T-helper 17 cell (primary cell): ENCODE results near the gene NHLH1. TPM values are rescaled to one million over a fixed set of nuclear protein-coding genes. Genes with fewer than 3 reads are reported as not detected.

Experiments
- ATAC-seq: fragments of 150-1000 bp; cut with Tn5 transposase; 2 replicates; pipeline ENCODE4 v1.10.0; 2021; ENCODE audit warnings: mild to moderate bottlenecking, moderate library complexity
- DNase-seq, 3 donors: peaks; one replicate each; pipeline versions ENCODE4 v3.0.0 to v3.0.0-alpha.2; 2020 to 2021
- H3K9me3 ChIP-seq: one replicate; pipeline ENCODE4 v1.7.0; 2013; ENCODE audit warnings: low read length, mild to moderate bottlenecking; ENCODE audit not compliant: control insufficient read depth, poor library complexity, severe bottlenecking
- H3K27ac Mint-ChIP-seq: one replicate; pipeline ENCODE4 v1.8.0; 2022; ENCODE audit warnings: mild to moderate bottlenecking, moderate library complexity, mixed read lengths
- H3K27me3 Mint-ChIP-seq: one replicate; pipeline ENCODE4 v1.8.0; 2022; ENCODE audit warnings: mixed read lengths
- H3K36me3 Mint-ChIP-seq: one replicate; pipeline ENCODE4 v1.8.0; 2022; ENCODE audit warnings: low read depth, mixed read lengths
- H3K4me1 Mint-ChIP-seq: one replicate; pipeline ENCODE4 v1.8.0; 2022; ENCODE audit warnings: mild to moderate bottlenecking, mixed read lengths
- H3K4me3 Mint-ChIP-seq: one replicate; pipeline ENCODE4 v1.8.0; 2022; ENCODE audit warnings: mild to moderate bottlenecking, moderate library complexity, mixed read lengths
- total RNA-seq, 4 donors: library from RNA in 2 of 4; stranded (reverse) in 2 of 4; gene quantifications; one replicate each; pipeline ENCODE4 v1.2.3 and lab custom pipeline; 2022 to 2026

NHLH1 gene
- total RNA-seq, 2 donors from 2014 or later = 0.17 to 0.21 TPM

DNA sequence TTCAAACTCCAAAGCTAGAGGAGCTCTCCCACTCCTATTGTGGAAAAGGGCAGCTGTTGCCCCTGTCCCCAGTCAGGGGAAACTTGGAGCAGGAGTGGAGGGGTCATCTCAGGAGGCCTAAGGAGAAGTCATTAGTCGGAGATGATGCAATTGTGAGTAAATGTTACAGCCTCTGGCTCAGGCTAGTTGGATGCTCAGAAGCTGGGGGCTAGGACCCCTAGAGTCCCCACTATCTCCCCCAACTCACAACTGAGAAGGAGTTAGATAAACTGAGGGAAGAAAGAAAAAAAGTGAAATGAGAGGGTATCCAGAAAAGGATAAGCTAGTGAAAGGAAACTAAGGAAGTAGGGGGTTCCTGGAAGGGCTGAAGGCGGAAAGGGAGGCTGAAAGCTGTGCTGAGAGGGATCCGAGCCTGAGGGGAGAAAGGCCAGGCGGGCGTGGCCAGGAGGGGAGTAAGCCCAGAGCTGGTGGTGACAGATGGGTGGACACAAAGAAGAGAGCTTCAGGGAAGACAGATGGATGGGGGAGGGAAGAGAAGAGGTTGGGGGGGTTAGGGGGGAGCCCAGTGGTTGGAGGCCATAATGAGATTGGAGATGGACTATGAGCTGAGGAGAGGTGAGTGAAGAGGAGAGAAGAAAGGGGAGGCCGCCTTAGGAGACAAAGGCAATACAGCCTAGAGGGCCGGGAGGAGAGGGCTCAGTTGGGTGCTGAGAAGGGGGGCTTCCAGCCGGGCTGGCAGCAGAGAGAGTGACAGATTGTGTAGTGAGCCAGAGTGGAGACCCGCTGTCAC lies 4.5 kb upstream of the NHLH1 start:
- Mint-ChIP-seq H3K27ac (peak overlapping the region; percentile 82), H3K4me1 (peaks cover 30% of the 10 kb centered on the region), H3K36me3 (peaks cover 9% of the 10 kb centered on the region), H3K27me3 (no peaks in the 10 kb centered on the region), H3K4me3 (no peak overlapping the region)
- ATAC-seq (no peak), DNase-seq (no peak)
- no peaks in the 10 kb centered on the region for H3K9me3 ChIP-seq

DNA sequence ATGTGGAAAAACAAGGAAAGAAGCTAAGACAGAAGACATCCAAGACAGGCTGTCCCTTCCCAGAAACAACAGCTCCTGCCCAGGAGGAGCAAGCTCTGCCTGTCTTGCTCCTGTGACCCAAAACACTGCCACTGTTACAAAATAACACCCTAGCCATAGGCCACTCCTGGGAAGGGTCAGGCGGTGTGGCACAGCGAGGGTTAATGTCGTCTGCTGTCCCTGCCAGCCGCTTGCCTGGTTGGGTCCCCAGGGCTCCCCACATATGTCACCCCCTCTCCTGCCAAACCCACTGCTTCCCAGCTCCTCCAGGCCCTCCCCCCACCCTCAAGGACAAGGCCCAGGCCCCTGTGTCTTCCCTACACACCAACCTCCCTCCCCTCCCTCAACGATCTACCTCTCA lies 3.9 kb upstream of the NHLH1 start:
- Mint-ChIP-seq H3K4me1 (peaks cover 29% of the 10 kb centered on the region), H3K27me3 (no peaks in the 10 kb centered on the region), H3K36me3 (peaks cover 8% of the 10 kb centered on the region), H3K27ac (peak overlapping the region; percentile 82), H3K4me3 (no peak overlapping the region)
- H3K9me3 ChIP-seq = no peaks in the 10 kb centered on the region
- ATAC-seq (no peak), DNase-seq (no peak)

DNA sequence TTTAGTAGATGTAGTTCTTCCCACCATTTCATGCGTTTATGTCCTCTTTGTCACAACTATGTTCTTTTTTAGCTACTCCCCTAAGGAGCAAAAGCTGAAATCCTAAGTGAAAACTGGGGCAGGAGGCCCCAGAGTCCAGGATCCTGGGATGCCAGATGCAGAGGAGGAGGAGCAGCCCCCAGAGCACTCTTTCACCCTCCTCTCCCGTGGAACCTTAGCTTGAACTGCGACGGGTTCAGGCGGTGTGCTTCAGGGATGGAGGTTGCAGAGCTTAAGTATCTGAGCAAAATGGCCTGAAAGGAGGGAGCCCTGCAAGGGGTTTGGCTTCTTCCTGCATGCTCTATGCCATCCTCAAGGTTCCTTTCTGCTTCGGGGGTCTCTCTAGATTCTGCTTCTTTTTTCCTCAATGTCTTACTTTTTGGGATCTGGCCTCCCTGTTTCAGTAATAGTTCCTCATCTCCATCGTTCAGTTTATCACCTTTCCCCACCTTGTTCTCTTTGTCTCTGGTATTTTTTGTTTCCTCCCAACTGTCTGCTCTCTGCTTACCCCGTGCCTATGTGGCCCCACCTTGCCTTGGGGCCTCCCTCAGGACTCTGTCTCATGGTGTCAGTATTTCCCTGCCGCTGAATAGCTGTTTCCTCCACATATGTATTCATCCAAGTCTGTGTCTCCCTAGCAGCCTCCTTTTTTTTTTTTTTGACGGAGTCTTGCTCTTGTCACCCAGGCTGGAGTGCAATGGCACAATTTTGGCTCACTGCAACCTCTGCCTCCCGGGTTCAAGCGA lies 2.7 kb upstream of the NHLH1 start:
- no peak for ATAC-seq
- DNase-seq = no peak
- Mint-ChIP-seq H3K4me1 (peaks cover 25% of the 10 kb centered on the region), H3K27me3 (no peaks in the 10 kb centered on the region), H3K4me3 (no peak overlapping the region), H3K36me3 (peaks cover 2% of the 10 kb centered on the region), H3K27ac (peak overlapping the region; percentile 82)
- H3K9me3 ChIP-seq = no peaks in the 10 kb centered on the region

DNA sequence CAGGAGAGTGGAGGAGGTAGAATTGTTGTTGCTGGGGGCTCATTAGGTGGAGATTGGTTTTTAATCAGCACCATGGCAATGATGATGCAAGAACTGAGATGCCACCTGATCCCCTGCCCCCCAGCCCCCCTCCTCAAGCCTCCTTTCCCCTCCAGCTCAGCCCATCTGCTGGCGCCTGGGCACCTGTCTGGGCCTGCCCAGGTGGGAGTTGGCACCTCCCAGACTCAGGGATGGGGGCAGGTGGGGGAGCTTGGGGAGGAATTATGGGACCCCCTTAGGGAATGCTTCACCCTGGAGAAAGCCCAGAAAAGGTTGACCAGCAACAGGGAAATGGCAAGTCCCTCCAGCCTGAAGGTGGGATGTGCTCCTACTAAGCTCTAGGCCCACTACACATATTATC lies 1.5 kb upstream of the NHLH1 start:
- Mint-ChIP-seq H3K4me3 (no peak overlapping the region), H3K27ac (no peak overlapping the region), H3K27me3 (no peaks in the 10 kb centered on the region), H3K4me1 (peaks cover 25% of the 10 kb centered on the region), H3K36me3 (no peaks in the 10 kb centered on the region)
- DNase-seq = no peak
- no peak for ATAC-seq
- H3K9me3 ChIP-seq = no peaks in the 10 kb centered on the region

DNA sequence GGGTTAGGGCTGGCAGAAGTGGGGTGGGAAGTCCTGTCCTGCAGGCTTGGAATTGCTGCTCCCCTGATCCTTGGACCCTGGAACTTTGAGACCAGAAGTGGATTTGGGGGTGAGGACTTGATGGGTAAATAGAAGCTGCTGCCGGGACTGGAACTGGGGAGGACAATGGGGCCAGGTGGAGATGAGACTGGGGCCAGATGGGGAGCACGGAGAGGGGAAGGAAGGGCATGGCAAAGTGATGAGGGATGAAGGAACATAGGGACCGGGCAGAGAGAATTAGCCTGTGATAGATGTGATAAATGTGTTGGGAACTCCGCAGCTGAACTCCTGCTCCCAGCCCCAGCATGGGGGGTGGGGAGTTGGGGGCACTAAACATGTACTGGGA lies 637 bp downstream of the NHLH1 start:
- Mint-ChIP-seq H3K27me3 (no peaks in the 10 kb centered on the region), H3K27ac (peak overlapping the region; percentile 29), H3K4me3 (no peak overlapping the region), H3K36me3 (no peaks in the 10 kb centered on the region), H3K4me1 (peaks cover 19% of the 10 kb centered on the region)
- ATAC-seq (no peak), DNase-seq (no peak)
- no peaks in the 10 kb centered on the region for H3K9me3 ChIP-seq

DNA sequence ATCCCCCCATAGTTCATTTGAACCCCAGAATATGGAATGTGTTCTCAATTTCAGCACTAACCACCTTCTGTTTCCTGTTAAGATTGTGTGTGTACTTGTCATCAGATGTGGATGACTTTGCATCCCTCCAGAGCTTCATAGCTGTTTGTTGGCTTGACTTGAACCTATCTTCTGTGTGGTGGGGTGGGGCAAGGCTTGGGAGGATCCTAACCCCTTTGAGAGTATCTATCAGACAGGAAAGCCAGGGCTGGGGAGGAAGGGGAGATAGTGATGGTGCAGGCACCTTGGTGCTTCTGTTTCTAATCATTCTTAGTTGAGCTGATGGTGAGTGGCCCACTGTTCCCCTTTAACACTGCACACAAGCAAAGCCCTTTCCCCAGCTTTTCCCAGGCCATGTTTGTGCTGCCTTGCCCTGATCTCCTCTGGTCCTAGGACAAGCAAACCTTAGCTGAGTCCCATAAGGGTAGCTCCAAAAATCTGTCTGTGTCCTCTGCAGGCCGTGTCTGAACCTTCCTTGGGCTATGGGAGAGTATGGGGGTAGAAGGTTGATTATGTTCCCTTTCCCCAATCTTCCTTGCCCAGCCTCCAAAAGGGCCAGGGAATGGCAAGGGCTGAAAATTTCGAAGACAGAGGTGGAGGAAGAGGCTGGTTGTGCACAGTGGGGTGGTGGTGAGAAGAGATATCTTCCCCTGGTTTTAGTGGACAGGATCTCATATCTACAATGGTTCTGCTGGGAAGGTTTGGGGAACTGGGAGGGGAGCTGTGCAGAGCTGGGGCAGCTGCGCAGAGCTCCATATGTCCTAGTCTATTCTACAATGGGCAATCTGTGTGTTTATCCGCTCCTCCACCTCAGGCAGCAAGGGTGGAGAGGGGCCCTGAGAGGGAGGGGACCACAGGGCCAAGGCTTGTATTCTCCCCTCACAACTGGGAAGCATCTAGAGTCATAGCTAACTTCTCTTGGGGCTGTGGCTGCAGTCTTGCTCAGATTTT lies 1.4 kb downstream of the NHLH1 start:
- Mint-ChIP-seq H3K36me3 (no peaks in the 10 kb centered on the region), H3K4me3 (no peak overlapping the region), H3K4me1 (peaks cover 16% of the 10 kb centered on the region), H3K27me3 (no peaks in the 10 kb centered on the region), H3K27ac (no peak overlapping the region)
- DNase-seq = no peak
- no peaks in the 10 kb centered on the region for H3K9me3 ChIP-seq
- ATAC-seq = no peak

DNA sequence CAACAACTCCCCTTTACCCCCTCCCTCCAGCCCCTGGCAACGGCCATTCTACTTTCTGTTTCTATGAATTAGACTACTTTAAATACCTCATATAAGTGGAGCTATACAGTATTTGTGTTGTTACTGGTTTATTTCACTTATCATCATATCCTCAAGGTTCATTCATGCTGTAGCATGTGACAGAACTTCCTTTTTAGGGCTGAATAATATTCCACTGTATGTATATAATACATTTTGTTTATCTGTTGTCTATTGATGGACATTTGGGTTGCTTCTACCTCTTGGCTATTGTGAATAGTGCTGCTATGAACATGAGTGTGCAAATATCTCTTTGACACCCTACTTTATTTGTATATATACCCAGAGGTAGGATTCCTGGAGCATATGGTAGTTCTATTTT lies 2.2 kb downstream of the NHLH1 start:
- Mint-ChIP-seq H3K27me3 (no peaks in the 10 kb centered on the region), H3K27ac (no peak overlapping the region), H3K36me3 (no peaks in the 10 kb centered on the region), H3K4me1 (peaks cover 12% of the 10 kb centered on the region), H3K4me3 (no peak overlapping the region)
- ATAC-seq (no peak), DNase-seq (no peak)
- no peaks in the 10 kb centered on the region for H3K9me3 ChIP-seq

DNA sequence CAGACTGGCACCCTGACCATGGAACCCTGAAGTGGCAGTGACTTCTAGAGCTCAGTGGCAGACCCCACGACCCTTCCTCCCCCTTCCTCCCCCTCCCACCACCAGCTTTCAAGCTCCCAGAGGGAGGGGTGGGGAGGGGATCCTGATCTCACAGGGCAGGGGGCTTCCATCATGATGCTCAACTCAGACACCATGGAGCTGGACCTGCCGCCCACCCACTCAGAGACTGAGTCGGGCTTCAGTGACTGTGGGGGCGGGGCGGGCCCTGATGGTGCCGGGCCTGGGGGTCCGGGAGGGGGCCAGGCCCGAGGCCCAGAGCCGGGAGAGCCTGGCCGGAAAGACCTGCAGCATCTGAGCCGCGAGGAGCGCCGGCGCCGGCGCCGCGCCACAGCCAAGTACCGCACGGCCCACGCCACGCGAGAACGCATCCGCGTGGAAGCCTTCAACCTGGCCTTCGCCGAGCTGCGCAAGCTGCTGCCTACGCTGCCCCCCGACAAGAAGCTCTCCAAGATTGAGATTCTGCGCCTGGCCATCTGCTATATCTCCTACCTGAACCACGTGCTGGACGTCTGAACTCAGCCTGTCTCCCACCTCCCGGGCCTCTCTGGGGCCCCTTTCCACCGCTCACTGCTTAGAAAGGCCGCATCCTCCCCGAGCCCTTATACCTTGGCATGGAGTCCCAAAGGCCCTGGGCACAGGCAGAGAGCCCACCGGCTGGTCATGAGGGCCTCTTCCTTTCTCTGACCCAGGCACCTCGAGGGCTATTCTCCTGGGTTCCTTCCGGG lies 3.9 kb downstream of the NHLH1 start:
- Mint-ChIP-seq H3K4me1 (peaks cover 11% of the 10 kb centered on the region), H3K27ac (no peak overlapping the region), H3K4me3 (no peak overlapping the region), H3K27me3 (peaks cover 4% of the 10 kb centered on the region), H3K36me3 (no peaks in the 10 kb centered on the region)
- H3K9me3 ChIP-seq = no peaks in the 10 kb centered on the region
- ATAC-seq = no peak
- DNase-seq = no peak

DNA sequence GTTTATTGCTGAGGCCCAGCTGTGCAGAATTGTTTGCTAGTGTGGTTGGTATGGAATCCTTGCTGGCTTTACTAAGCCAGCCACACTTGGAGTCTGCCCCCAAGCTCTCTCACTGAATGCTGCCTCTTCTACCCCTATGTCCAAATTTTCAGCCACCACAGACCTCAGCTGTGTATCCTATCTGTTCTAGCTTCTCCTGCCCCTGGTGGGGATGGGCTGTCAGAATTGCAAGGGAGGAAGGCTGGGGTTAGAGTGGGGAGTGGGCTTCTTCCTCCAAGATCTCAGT lies 4.4 kb downstream of the NHLH1 start:
- DNase-seq (no peak), ATAC-seq (no peak)
- Mint-ChIP-seq H3K4me3 (no peak overlapping the region), H3K27me3 (peaks cover 9% of the 10 kb centered on the region), H3K27ac (no peak overlapping the region), H3K4me1 (peaks cover 13% of the 10 kb centered on the region), H3K36me3 (no peaks in the 10 kb centered on the region)
- no peaks in the 10 kb centered on the region for H3K9me3 ChIP-seq

DNA sequence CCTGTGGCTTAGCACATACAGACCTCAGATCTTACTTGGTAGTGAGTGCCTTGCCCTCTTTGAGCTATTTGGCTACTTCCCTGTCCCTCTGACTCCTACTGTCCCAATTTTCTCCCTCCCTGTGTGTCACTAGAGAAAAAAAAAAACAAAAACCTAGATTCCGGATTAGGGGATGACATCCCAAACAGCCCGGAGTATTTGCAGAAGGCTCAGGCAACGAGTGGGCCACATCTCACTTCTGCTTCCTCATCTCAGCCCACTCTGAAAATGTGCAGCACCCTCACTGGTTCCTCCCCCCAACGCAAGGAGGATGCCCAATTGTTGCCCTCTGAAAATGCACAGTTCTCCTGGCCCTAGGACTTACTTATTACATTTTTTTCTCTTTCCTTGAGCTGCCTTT lies 4.9 kb downstream of the NHLH1 start:
- H3K9me3 ChIP-seq = no peaks in the 10 kb centered on the region
- peaks cover 18% of the 10 kb centered on the region for H3K4me1 Mint-ChIP-seq
- H3K27ac Mint-ChIP-seq = no peak overlapping the region
- DNase-seq (no peak), ATAC-seq (no peak)
- no peak overlapping the region for H3K4me3 Mint-ChIP-seq
- no peaks in the 10 kb centered on the region for H3K36me3 Mint-ChIP-seq
- peaks cover 10% of the 10 kb centered on the region for H3K27me3 Mint-ChIP-seq

DNA sequence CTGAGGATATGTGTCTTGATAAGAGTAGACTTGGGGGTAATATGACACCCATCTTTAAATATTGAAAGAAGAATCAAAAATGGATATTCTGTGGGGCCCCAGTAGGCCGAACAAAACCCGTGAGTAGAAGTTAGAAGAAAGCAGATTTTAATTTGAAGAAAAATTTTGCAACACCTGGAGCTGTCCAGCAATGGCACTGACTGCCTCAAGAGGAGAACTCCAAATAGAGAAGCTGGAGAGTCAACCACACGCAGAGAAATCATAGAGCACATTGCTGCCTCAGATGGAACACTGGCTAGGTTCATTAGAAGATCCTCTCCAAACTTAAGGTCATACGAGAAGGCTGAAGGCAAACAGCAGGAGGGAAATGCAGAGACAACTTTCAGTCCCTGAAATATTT lies 6.8 kb downstream of the NHLH1 start:
- no peaks in the 10 kb centered on the region for H3K36me3 Mint-ChIP-seq
- no peak overlapping the region for H3K27ac Mint-ChIP-seq
- peaks cover 17% of the 10 kb centered on the region for H3K4me1 Mint-ChIP-seq
- ATAC-seq (no peak), DNase-seq (no peak)
- H3K4me3 Mint-ChIP-seq = no peak overlapping the region
- peaks cover 10% of the 10 kb centered on the region for H3K27me3 Mint-ChIP-seq
- H3K9me3 ChIP-seq = no peaks in the 10 kb centered on the region

DNA sequence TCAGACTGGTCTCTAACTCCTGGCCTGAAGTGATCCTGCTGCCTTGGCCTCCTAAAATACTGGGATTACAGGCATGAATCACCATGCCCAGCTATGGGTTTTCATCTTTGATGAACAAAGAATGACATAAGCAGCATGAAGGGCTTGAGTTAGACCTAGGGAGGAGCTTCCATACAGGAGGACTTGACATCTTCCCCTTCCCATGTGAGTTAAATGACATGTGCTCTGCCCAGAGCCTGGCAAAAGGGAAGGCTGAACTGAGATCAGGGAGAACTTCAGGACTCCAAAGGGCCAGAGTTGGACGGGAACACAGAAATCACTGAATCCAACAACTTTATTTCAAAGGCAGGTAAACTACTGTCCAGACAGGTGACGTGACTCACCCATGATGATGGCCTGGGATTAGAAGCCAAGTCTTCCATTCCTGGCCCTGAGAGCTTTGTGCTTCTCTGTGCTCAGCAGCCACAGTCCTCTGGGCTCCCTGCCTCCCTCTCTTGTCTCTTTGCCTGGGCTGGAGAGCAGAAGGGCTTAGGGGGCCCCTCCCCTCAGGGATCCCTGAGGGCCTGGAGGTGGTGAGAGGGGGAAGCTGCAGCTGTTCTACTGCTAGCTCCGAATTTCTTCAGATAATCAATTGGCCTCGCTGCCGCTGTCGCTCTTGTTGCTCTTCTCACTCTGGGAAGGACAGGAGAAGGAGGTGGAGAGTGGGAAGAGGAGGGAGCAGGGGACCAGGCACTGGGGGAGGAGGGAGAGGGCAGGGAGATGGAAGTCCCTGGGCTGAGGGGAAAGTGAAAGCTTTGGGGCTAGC lies 7.6 kb downstream of the NHLH1 start:
- Mint-ChIP-seq H3K27ac (no peak overlapping the region), H3K4me1 (peaks cover 17% of the 10 kb centered on the region), H3K27me3 (peaks cover 10% of the 10 kb centered on the region), H3K4me3 (no peak overlapping the region), H3K36me3 (no peaks in the 10 kb centered on the region)
- no peaks in the 10 kb centered on the region for H3K9me3 ChIP-seq
- ATAC-seq = no peak
- DNase-seq = no peak
